ENCODE data around the gene ZSCAN21.

ZSCAN21 gene

DNA sequence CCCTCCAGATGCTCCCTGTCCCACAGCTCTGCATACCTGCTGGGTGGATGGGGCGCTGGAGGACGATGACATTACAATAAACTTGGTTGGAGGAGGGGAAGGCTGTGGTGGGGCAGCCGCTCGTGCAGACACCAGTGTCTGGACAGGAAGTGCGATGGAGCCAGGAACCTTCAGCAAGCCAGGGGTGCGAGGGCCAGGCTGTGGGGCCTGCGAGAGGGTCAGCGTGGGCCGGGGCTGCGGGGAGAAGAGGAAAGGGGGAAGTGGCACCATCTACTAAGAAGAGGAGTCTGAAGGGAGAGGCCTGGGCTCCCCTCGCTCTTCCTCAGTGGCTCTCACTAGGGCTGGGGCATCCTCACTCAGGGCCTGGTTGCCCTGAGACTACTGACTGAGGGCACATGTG, 58.3 kb downstream of the ZSCAN21 start:
- no peak overlapping the region for H3K4me3 ChIP-seq (ENCODE audit: low read depth, low read length)
- no peak for DNase-seq (ENCODE audit: low read depth, low spot score)
- in situ Hi-C loops (cut with HindIII; ENCODE audit: low sequenced_read_pairs), result no loop called here
- TF ChIP-seq, protein P1, sequence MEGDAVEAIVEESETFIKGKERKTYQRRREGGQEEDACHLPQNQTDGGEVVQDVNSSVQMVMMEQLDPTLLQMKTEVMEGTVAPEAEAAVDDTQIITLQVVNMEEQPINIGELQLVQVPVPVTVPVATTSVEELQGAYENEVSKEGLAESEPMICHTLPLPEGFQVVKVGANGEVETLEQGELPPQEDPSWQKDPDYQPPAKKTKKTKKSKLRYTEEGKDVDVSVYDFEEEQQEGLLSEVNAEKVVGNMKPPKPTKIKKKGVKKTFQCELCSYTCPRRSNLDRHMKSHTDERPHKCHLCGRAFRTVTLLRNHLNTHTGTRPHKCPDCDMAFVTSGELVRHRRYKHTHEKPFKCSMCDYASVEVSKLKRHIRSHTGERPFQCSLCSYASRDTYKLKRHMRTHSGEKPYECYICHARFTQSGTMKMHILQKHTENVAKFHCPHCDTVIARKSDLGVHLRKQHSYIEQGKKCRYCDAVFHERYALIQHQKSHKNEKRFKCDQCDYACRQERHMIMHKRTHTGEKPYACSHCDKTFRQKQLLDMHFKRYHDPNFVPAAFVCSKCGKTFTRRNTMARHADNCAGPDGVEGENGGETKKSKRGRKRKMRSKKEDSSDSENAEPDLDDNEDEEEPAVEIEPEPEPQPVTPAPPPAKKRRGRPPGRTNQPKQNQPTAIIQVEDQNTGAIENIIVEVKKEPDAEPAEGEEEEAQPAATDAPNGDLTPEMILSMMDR (IDR thresholded peaks at IDR 0.05; ENCODE audit: low read depth, low read length), result no peak

DNA sequence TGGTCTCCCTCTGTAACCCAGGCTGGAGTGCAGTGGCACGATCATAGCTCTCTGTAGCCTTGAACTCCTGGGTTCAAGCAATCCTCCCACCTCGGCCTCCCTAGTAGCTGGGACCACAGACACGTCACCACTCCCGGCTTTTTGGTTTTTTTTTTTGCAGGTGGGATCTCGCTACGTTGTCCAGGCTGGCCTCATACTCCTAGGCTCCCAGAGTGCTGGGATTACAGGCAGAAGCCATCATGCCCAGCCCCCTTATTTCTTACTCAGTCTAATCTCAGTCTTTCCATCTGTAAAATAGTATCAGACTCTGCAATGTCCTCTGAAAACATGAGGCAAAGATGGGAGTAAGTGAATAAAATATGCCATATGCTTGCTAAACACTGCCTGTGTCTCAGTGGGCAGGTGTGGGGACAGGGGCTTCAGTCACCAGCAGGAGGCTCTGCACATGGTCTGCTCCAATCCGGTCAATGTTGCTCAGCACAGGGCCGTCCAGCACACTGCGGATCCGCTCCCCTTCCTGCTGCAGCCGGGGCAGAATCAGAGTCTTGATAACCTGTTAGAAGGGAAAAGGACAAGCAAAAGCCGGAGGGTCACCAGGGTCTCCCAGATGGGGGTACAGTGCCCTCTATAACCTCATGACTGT, 60.1 kb downstream of the ZSCAN21 start:
- no peak for DNase-seq (ENCODE audit: low read depth, low spot score)
- in situ Hi-C loops (cut with HindIII; ENCODE audit: low sequenced_read_pairs), result no loop called here
- no peak overlapping the region for H3K4me3 ChIP-seq (ENCODE audit: low read depth, low read length)
- TF ChIP-seq, protein P1 (IDR thresholded peaks at IDR 0.05; ENCODE audit: low read depth, low read length), result peak; percentile 18

DNA sequence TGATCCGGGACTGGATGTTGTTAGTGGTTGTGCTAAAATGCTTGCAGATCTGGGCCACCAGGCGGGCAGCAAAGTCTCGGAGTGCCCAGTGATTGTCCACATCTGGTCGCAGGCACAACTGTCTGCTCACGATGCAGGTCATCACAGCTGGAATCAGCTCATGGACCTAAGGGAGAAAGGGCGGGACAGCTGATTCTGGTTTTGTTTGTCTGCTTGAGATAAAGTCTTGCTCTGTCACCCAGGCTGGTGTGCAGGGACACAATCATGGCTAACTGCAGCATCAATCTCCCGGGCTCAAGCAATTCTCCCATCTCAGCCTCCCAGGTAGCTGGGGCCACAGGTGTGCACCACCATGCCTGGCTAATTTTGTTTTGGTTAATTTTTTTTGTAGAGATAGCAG, 61.6 kb downstream of the ZSCAN21 start:
- in situ Hi-C loops (cut with HindIII; ENCODE audit: low sequenced_read_pairs), result no loop called here
- TF ChIP-seq, protein P1 (IDR thresholded peaks at IDR 0.05; ENCODE audit: low read depth, low read length), result no peak
- no peak for DNase-seq (ENCODE audit: low read depth, low spot score)
- no peak overlapping the region for H3K4me3 ChIP-seq (ENCODE audit: low read depth, low read length)

DNA sequence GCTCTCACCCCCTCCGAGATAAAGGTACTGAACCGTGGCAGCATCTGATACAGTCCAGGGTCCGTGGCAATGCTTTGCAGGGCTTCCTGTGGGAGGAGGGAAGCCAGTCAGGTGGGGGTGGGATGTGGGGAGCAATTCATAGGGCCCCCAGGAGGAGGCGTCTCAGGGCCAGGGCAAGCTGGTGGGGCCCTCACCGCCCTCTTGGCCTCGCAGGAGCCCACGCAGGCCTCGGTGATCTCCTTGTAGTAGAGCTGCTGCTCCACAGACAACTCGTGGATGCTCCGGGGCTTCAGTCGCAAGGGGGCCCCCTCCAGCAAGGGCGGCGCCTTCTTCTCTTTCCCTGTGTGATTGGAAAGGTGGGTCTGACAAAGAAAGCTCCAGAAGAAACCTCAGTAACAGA, 62.3 kb downstream of the ZSCAN21 start:
- no peak for DNase-seq (ENCODE audit: low read depth, low spot score)
- in situ Hi-C loops (cut with HindIII; ENCODE audit: low sequenced_read_pairs), result no loop called here
- TF ChIP-seq, protein P1 (IDR thresholded peaks at IDR 0.05; ENCODE audit: low read depth, low read length), result no peak
- H3K4me3 ChIP-seq (ENCODE audit: low read depth, low read length), result no peak overlapping the region

All from astrocyte of the spinal cord (primary cell).